HepG2 (cell line): ENCODE measurements around the gene NMT2. TPM values are rescaled to one million over a fixed set of nuclear protein-coding genes. Genes with fewer than 3 reads are reported as not detected.

Experiments used
- ATAC-seq: fragments of 200-7000 bp; cut with Tn5 transposase; 3 replicates; pipeline ENCODE4 v1.9.1; 2020; ENCODE audit warnings: mild to moderate bottlenecking, moderate library complexity
- BruUV-seq: library from RNA; stranded (reverse); fragments of 400-500 nt; replicated peaks from 2 replicates; lab custom pipeline; 2021; lab: Mats Ljungman, UMichigan
- CTCF ChIA-PET: fragments of 300-600 bp; formaldehyde crosslinking; extraction: SDS; loops from one replicate; lab custom pipeline; 2021; ENCODE audit warnings: low total read pairs, inconsistent platforms, low intra/inter-chr PET ratio; lab: Yijun Ruan, JAX
- POLR2A ChIA-PET: fragments of 350-600 bp; sonication (Branson Sonifier 250); formaldehyde crosslinking; loops from one replicate; lab custom pipeline; 2020; ENCODE audit warnings: antibody characterized with exemption, inconsistent platforms; lab: Yijun Ruan, JAX
- DNase-seq: peaks from one replicate; pipeline ENCODE4 v3.0.0-alpha.2; 2015; ENCODE audit warnings: low spot score
- FAIRE-seq: peaks from 3 replicates; lab custom pipeline; 2011; peaks lifted over from hg19 to GRCh38; lab: Jason Lieb, UNC
- H2AFZ ChIP-seq: one replicate; pipeline ENCODE4 v1.6.1; 2011; ENCODE audit warnings: low read length, inconsistent platforms
- H3K27ac ChIP-seq: fragments of 300-600 bp; 3 replicates; pipeline ENCODE4 v1.8.0; 2011; ENCODE audit warnings: mixed run types, mild to moderate bottlenecking, mixed read lengths, low read length, inconsistent platforms; ENCODE audit not compliant: insufficient read depth; ENCODE audit errors: extremely low read length
- H3K27me3 ChIP-seq, 2 experiments: fragments of 200-600 bp in 1 of 2; 2 replicates in 1 of 2; 3 replicates in 1 of 2; pipeline versions ENCODE4 v1.6.0 to v1.8.0; 2011; ENCODE audit warnings: low read length in 2 of 2, mild to moderate bottlenecking in 2 of 2, moderate library complexity in 2 of 2, inconsistent platforms in 1 of 2; ENCODE audit not compliant: insufficient read depth in 2 of 2, control insufficient read depth in 1 of 2
- H3K36me3 ChIP-seq, 2 experiments: fragments of 200-600 bp in 1 of 2; replicated peaks in 1 of 2; 2 replicates in 1 of 2; 3 replicates in 1 of 2; pipeline versions ENCODE4 v1.5.1 to v1.8.0; 2011; ENCODE audit warnings: low read length in 2 of 2, inconsistent platforms in 1 of 2; ENCODE audit not compliant: insufficient read depth in 2 of 2, control insufficient read depth in 1 of 2
- H3K4me1 ChIP-seq: 2 replicates; pipeline ENCODE4 v1.5.1; 2012; ENCODE audit warnings: low read length, inconsistent platforms; ENCODE audit not compliant: insufficient read depth
- H3K4me2 ChIP-seq: 2 replicates; pipeline ENCODE4 v1.6.0; 2011; ENCODE audit warnings: low read depth, low read length, inconsistent platforms
- H3K4me3 ChIP-seq, 3 experiments: fragments of 200-600 bp in 1 of 3; sonication (generic), shearing (Covaris generic) in 1 of 3; replicated peaks in 1 of 3; 2 replicates each; pipeline ENCODE4 v1.5.1; 2011 to 2016; ENCODE audit warnings: low read length in 3 of 3, inconsistent platforms in 2 of 3, low read depth in 2 of 3, mild to moderate bottlenecking in 2 of 3, control low read depth in 1 of 3, mixed read lengths in 1 of 3; ENCODE audit not compliant: insufficient read depth in 1 of 3
- H3K79me2 ChIP-seq: one replicate; pipeline ENCODE4 v1.6.1; 2011; ENCODE audit warnings: low read length, inconsistent platforms; ENCODE audit not compliant: insufficient read depth
- H3K9ac ChIP-seq: 2 replicates; pipeline ENCODE4 v1.6.0; 2011; ENCODE audit warnings: mild to moderate bottlenecking, low read depth, low read length, inconsistent platforms; ENCODE audit not compliant: insufficient read depth
- H3K9me3 ChIP-seq: 2 replicates; pipeline ENCODE4 v1.5.1; 2012; ENCODE audit warnings: mild to moderate bottlenecking, low read length
- H4K20me1 ChIP-seq: 2 replicates; pipeline ENCODE4 v1.6.0; 2011; ENCODE audit warnings: inconsistent platforms, mild to moderate bottlenecking, low read length, moderate library complexity; ENCODE audit not compliant: insufficient read depth
- BCL6 ChIP-seq: IDR thresholded peaks from 2 replicates; pipeline ENCODE4 v1.6.1; 2016; ENCODE audit warnings: missing genetic modification reagents, missing compliant biosample characterization
- ISL2 ChIP-seq: sonication (generic); formaldehyde crosslinking; IDR thresholded peaks from 2 replicates; pipeline ENCODE4 v1.5.0; 2020; ENCODE audit warnings: missing genetic modification reagents
- MTERF4 ChIP-seq: sonication (generic); formaldehyde crosslinking; IDR thresholded peaks from 2 replicates; pipeline ENCODE4 v1.8.0; 2023; ENCODE audit warnings: mild to moderate bottlenecking, missing genetic modification reagents
- RFXANK ChIP-seq: IDR thresholded peaks from 2 replicates; pipeline ENCODE4 v1.6.1; 2016
- YEATS2 ChIP-seq: sonication (generic); formaldehyde crosslinking; IDR thresholded peaks from 2 replicates; pipeline ENCODE4 v1.4.0; 2020; ENCODE audit warnings: missing genetic modification reagents, borderline replicate concordance
- ZFP90 ChIP-seq: sonication (generic); formaldehyde crosslinking; IDR thresholded peaks from 2 replicates; pipeline ENCODE4 v1.8.0; 2022; ENCODE audit warnings: missing genetic modification reagents, mild to moderate bottlenecking, inconsistent platforms, borderline replicate concordance
- ZNF160 ChIP-seq: sonication (generic); formaldehyde crosslinking; IDR thresholded peaks from 2 replicates; pipeline ENCODE4 v1.8.0; 2022; ENCODE audit warnings: mild to moderate bottlenecking, inconsistent platforms, missing genetic modification reagents
- ZNF740 ChIP-seq: sonication (generic); formaldehyde crosslinking; IDR thresholded peaks from 2 replicates; pipeline ENCODE4 v1.4.0; 2020; ENCODE audit warnings: missing genetic modification reagents
- WGBS: methylation state at CpG from one replicate; pipeline ENCODE4 v1.1.6; 2017; ENCODE audit warnings: low lambda C conversion rate; 5-methylcytosine and 5-hydroxymethylcytosine counted together
- in situ Hi-C: cut with HindIII; loops from 2 replicates; pipeline ENCODE4 v1.10.0; 2017; ENCODE audit warnings: low pct_unique_long_range_greater_than_20kb; ENCODE audit not compliant: extremely low pct_ligation_motif_present
- intact Hi-C: fragments of 100-400 bp; cut with micrococcal nuclease; formaldehyde crosslinking; loops from one replicate; pipeline ENCODE4 v1.10.0; 2022; ENCODE audit not compliant: unreplicated experiment
- polyA plus RNA-seq, 8 experiments: library from polyadenylated mRNA; depleted of rRNA in 3 of 8; stranded (reverse) in 7 of 8; unstranded in 1 of 8; fragments of >200 nt; fragmentation: Illumina TruSeq in 4 of 8; extraction: Trizol in 4 of 8; gene quantifications; 2 replicates each; pipeline versions ENCODE4 v1.2.1 to v1.2.3, GENCODE V29; 2011 to 2016; ENCODE audit warnings: low read depth in 4 of 8, missing spikeins in 1 of 8, mixed read lengths in 1 of 8; ENCODE audit not compliant: insufficient read depth in 1 of 8
- total RNA-seq, 5 experiments: library from RNA; depleted of rRNA; stranded (reverse); fragments of >200 nt; fragmentation: Illumina TruSeq; extraction: Trizol; gene quantifications; 2 replicates each; pipeline ENCODE4 v1.2.3, GENCODE V29; 2016; ENCODE audit warnings: low read depth in 1 of 5

Gene NMT2
- total and polyA plus RNA-seq, 2 of the 13 experiments (the other 11 are each of a cell fraction or from before 2014, with no cell fraction given) = 10.1 to 23.8 TPM

GRCh38 chr10:15210521-15210920 lies 42.0 kb upstream of the NMT2 start:
- Histone ChIP-seq H2AFZ (no peak overlapping the region), H3K4me1 (no peaks in the 10 kb centered on the region), H3K9ac (no peak overlapping the region), H3K36me3 (peaks cover 16 to 34% of the 10 kb centered on the region in 2 experiments; a peak in 4 of 5 replicates), H3K4me2 (no peak overlapping the region), H3K27ac (no peak overlapping the region), H3K79me2 (no peaks in the 10 kb centered on the region), H4K20me1 (no peaks in the 10 kb centered on the region), H3K27me3 (no peaks in the 10 kb centered on the region), H3K4me3 (no peak overlapping the region), H3K9me3 (no peaks in the 10 kb centered on the region)
- 100% methylated on average over 8 of the region's 8 CpGs for WGBS
- BruUV-seq = no TSS peak
- TF ChIP-seq ZNF740 (CRISPR knock-in tag) = no peak
- TF ChIP-seq ISL2 (CRISPR knock-in tag) = no peak
- no peak for TF ChIP-seq RFXANK (CRISPR knock-in tag)
- TF ChIP-seq YEATS2 = no peak
- TF ChIP-seq ZNF160 (CRISPR knock-in tag) = no peak
- no peak for TF ChIP-seq BCL6 (CRISPR knock-in tag)
- TF ChIP-seq ZFP90 (CRISPR knock-in tag) = no peak
- no peak for TF ChIP-seq MTERF4 (CRISPR knock-in tag)
- FAIRE-seq (no peak), ATAC-seq (no peak), DNase-seq (no peak)
- intact Hi-C loops (loop anchor here (2.0 kb wide), 1 partner anchor 162 kb away; no protein-coding TSS in a partner anchor), in situ Hi-C loops (no loop called here)
- CTCF ChIA-PET = interaction anchor here (1.6 to 2.4 kb wide), 3 partner anchors 43 to 208 kb away, joined by 5 to 16 read pairs (median 5); partner anchors contain the start of genes FAM171A1 and NMT2
- POLR2A ChIA-PET = no interaction called here
